HG03469 (cell line): ENCODE measurements around the gene LRRC3.

Experiments used
- ATAC-seq: cut with Tn5 transposase; IDR thresholded peaks from one replicate; pipeline ENCODE4 v1.9.1; 2021; ENCODE audit warnings: mild to moderate bottlenecking, moderate library complexity, moderate number of reproducible peaks; ENCODE audit not compliant: unreplicated experiment

LRRC3 gene

DNA sequence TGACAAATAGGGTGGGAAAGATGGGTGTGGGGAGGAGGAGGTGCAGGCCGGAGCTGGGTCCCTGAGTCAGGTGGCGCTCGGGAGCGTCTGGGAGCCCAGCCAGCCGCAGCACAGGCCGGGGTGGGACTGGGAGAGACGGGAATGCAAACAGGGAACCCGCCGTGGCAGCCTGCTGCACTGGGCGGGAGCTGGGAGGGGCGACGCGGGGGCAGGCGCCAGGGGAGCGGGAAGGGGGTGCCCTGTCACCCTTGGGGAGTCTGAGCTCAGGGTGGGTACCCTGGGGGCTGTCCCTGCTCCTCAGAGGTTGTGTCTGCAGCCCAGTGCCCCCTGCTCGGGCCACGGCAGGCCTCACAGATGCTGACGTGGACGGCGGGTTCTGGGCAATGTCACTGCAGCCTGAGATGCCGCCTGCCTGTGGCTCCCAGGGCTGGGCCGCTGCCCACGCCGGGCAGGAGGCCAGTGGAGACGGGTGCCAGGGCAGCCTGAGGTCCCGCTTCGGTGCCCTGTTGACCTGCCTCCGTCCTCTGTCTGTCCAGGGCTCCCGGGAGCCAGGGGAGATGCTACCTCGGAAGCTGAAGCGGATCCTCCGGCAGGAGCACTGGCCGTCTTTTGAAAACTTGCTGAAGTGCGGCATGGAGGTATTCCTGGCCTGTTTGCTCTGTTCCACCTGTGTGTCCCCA is 16.6 kb upstream of the LRRC3 start:
- no peak for ATAC-seq

DNA sequence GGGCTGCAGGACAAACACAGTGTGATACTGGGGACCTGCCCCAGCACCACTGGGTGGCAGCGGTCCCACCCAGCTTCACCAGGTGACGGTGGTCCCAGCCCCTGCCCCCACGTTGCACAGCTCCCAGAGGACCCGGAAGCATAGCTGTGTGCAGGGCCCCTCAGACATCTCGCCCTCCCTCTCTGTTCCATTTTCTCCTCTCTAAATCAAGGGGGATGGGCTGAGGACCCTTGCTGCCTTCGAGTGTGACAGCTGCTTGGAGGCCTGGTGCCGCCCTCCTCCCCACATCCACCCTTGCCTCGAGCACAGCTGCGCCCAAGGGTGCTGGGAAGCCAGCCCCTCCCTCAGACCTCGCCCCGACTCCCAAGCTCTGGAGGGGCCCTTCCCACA is 16.1 kb upstream of the LRRC3 start:
- no peak for ATAC-seq

DNA sequence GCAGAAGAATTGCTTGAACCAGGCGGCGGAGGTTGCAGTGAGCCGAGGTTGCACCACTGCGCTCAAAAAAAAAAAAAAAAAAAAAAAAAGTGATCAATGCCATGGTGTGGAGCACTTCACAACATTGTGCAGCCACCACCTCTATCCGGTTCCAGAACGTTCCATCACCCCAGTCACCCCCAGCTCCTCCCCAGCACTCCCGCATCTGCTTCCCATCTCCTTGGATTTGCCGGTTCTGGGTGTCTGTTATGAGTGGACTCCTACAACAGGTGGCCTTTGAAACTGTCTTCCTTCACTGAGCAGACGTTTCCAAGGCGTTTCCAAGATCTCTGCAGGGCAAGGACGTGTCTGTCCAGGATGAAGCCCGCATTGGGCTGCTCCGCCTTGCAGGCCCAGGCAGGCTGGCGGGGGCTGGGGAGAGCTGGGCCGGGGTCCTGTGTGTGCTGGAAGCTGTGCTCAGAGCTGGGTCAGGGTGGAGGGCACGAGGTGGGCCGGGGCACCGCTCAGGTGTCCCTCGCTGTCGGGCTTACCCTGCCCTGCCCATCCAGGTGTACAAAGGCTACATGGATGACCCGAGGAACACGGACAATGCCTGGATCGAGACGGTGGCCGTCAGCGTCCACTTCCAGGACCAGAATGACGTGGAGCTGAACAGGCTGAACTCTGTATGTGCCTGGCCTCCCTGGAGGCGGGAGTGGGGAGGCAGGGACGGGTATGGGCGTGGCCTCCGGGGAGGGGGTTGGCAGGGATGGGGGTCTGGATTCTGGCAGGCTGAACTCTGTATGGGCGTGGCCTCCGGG is 14.9 kb upstream of the LRRC3 start:
- ATAC-seq, result no peak

DNA sequence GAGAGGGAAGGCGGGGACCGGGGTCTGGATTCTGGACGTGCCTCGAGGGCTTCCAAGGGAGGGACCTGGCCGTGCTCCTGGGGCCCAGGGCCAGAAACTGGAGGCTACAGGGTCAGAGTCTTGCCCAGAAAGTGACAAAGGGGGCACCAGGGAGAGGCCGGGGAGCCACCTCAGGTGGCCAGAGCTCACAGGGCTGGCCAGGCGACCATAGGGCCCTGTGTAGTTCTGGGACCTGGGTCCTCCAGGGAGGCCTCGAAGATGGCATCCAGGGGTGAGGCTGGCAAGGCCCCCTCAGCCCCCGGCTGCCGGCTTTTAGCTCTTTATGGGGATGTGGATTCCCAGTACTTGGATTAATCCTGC is 14.3 kb upstream of the LRRC3 start:
- no peak for ATAC-seq

DNA sequence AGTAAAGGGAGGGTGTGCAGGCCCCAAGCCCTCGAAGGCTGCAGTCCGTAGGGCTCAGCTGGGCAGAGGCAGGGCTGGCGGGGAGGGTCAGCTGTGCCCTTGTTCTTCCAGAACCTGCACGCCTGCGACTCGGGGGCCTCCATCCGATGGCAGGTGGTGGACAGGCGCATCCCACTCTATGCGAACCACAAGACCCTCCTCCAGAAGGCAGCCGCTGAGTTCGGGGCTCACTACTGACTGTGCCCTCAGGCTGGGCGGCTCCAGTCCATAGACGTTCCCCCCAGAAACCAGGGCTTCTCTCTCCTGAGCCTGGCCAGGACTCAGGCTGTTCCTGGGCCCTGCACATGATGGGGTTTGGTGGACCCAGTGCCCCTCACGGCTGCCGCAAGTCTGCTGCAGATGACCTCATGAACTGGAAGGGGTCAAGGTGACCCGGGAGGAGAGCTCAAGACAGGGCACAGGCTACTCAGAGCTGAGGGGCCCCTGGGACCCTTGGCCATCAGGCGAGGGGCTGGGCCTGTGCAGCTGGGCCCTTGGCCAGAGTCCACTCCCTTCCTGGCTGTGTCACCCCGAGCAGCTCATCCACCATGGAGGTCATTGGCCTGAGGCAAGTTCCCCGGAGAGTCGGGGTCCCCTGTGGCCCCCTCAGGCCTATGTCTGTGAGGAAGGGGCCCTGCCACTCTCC is 13.6 kb upstream of the LRRC3 start:
- no peak for ATAC-seq

DNA sequence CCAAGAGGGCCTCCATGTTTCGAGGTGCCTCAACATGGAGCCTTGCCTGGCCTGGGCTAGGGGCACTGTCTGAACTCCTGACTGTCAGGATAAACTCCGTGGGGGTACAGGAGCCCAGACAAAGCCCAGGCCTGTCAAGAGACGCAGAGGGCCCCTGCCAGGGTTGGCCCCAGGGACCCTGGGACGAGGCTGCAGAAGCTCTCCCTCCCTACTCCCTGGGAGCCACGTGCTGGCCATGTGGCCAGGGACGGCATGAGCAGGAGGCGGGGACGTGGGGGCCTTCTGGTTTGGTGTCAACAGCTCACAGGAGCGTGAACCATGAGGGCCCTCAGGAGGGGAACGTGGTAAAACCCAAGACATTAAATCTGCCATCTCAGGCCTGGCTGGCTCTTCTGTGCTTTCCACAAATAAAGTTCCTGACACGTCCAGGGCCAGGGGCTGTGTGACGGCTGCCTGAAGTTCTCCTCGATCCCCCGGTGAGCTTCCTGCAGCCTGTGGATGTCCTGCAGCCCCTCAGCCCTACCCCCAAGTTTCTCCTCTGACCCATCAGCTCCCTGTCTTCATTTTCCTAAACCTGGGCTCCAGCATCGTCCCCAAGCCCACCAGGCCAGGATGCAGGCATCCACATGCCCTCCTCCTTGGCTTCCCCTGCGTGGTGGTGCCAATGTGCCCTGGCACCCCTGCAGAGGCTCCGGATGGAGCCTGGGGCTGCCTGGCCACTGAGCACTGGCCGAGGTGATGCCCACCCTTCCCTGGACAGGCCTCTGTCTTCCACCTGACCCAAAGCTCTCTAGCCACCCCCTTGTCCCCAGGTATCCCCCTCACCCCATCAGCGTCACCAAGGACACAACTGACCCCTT is 12.8 kb upstream of the LRRC3 start:
- ATAC-seq, result no peak

DNA sequence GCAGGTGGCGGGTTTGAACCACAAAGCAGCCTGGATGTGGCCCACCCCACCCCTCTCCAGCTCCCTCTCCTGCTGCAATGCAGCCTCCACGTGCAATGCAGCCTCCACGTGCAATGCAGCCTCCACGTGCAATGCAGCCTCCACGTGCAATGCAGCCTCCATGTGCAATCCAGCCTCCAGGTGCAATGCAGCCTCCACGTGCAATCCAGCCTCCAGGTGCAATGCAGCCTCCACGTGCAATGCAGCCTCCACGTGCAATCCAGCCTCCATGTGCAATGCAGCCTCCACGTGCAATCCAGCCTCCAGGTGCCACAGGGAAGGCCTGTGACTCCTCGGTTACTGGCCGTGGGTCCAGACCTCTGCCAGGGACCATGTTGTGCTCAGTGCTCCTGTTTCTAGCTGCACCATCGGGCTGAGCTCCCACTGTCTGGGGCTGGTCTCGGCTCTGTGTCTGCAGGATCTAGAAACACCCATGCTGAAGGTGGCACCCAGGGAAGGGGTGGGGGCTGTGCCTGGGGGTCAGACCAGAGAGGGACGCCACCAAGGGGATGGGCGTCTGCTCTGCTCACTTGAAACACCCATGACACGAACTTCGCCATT is 11.9 kb upstream of the LRRC3 start:
- no peak for ATAC-seq

DNA sequence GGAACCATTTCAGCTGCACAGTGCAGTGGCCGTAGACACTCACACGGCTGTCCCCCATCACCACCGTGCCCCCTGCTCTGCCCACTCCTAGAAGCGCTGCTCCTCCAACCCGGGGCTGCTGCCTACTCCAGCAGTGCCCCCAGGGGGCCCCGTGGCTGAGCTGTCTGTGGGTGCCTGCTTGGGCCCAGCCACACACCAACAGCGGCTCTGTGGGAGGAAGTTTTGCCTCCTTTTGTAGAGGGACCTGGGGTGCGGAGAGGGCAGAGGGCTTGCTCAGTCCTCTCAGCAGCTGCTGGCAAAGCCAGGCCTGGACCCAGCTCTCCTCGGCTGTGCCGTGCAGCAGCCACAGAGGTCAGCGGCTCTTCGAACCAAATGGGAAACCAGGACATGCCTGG is 11.4 kb upstream of the LRRC3 start:
- no peak for ATAC-seq

DNA sequence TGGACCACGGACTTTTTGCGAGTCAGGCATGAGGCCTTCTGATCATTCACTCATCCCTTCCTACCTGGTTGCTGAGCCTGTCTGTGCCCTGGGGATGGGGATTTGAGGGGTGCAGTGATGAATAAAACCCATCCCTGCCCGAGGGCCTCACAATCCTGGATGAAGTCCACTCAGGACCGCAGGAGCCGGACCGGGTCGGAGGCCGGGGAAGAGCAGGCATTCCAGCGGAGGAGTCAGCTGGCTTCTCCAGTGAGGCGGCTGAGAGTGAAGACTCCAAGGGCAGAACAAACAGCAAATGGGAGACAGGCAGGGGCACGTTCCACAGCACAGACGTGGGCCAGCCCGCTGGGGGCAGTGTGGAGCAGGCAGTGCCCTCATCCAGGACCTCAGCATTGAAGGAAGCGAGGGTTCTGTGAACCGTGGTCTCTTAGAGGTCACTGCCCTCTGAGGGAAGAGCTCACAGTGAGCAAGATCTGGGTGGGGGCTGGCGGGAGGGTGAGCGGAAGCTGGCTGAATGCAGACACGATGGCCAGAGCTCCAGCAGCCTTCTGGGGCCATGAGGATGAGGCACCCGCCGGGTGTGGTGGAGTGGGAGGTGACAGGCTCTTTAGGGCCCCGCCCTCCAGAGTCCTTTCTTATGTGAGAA is 10.9 kb upstream of the LRRC3 start:
- ATAC-seq, result no peak

DNA sequence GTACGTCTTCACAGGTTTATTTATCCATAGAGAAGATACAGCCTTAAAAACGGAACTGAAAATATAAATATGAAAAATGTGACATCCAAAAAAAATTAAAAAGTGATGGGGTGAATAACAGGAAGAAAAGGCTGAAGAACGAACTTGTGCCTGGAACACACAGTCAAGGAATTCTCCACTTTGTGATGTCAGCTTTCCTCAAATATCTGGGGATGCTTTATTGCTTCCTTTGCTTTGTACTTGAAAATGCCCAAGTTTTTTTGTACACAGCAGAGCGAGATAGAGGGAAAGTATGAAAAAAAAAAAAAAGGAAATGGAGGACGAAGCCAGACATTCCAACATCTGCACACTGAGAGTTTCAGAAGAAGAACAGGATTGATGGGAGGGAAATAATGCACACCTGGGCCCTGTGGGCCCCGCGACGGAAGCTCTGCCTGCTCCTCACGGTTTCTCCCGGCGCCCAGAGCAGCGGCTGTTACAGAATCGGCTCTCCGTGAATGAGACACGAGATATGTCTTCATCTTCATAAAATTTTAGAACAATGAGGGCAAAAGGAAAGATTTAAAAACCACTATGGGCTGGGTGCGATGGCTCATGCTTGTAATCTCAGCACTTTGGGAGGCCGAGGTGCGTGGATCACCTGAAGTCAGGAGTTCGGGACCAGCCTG is 10.0 kb upstream of the LRRC3 start:
- ATAC-seq, result no peak

DNA sequence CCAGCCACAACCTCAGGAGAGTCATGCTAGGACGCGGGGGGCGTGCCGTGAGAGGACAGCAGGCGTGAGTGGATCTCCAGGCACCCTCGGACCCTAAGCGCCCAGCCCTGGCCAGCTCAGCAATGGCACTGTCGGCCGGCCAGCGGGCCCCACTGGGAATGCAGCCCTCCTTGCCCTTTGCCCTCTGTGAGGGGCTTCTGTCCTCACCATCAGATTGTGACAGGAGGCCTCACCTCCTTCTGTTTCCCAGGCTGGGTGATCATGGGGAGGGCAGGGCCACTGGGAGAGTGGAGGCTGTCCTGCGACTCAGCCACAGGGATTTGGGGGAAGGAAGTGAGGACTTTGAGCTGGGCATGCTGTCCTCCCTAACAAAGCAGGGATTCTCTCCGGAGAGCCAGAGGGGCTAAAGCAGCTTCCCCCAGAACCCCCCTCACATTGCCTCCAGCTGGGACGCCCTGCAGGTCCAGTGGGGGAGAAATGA is 6.6 kb upstream of the LRRC3 start:
- no peak for ATAC-seq

DNA sequence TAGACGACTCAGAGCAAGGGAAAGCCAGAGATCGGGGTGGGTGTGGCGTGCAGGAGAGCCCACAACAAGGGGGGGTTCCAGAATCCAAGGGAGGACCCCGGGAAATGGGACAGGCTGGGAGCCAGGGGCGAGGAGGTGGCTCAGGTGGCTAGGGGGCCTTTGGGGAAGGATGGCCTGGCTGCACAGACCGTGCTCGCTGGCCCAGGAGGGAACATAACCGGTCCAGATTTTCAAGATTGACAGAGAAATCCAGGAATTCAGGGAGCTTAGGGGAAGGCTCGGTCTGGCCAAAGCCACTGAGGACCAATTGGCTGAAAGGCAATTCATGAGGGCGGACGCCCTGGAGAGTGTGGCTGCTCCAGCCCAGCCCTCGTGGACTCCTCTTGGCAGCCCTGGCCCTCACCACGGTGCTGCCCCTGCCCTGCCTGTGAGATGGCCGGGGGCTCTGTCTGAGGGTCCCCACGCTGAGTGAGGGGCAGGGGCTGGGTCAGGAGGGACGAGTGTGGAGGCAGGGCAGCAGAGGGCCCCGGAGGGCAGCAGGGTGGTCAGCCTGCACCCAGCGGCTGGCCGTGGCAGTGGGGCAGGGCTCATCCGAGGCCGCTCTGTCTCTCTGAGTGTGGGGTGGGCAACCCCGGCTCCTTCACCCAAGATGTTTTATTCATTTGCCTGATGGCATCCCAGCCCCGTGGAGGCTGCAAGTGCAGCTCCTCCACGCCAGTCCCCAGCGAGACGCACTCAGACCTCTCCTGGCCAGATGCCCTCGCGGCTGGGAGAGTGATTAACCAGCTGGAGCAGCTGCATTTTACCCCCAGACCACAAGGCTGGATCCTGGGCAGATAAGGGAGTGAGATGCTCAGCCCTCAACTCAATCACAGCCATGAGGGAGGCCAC is 5.6 kb upstream of the LRRC3 start:
- no peak for ATAC-seq

DNA sequence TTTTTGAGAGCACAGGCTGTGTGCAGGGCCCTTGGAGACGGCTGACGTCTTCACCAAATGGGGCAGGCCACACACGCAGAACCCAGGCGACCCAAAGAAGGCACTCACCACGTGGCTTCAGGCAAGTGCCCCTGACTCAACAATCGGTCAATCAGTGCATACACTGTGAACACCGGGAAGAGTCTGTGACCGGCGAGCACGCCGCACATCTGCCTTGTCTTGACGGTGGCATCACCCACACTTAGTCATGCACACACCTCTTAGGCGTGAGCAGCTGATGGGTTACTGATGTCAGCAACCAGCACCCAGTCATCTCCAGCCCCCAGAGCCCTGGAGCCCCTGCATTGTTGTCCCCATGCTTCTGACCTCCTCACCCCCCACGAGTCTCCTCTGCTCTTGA is 4.9 kb upstream of the LRRC3 start:
- ATAC-seq, result no peak

DNA sequence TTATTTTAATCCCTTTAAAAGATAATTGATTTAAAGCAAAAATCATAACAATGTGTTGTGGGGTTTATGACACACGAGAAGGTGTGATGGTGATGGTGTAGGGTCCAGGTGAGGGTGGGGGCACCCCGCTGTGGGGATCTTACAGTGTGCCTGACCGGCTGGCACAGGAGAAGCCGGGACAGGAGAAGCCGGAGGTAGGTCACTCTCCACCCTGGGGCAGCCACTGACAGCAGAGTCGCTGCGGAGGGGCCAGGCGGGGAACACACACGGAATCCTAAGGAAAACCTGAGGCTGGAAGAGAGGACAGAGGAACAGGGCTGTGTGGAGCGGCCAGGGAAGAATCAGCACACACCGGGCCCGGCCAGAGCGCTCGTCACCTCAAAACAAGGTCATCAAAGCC is 4.3 kb upstream of the LRRC3 start:
- ATAC-seq, result no peak

DNA sequence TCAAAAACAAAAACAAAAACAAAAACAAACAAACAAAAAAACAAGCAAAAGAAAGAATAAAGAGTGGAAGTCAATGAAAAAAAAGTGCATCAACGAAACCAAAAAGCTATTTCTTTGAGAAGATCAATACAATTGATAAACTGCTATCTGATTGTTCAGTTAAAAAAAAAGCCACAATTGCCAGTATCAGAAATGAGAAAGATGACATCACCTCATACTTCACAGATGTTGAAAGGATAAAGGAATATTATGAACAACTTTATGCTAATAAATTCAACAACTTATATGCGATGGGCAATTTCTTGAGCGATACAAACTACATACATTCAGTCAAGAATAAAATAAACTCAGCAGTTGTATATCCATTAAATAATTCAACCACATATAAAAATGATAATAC is 2.2 kb upstream of the LRRC3 start:
- ATAC-seq, result no peak

DNA sequence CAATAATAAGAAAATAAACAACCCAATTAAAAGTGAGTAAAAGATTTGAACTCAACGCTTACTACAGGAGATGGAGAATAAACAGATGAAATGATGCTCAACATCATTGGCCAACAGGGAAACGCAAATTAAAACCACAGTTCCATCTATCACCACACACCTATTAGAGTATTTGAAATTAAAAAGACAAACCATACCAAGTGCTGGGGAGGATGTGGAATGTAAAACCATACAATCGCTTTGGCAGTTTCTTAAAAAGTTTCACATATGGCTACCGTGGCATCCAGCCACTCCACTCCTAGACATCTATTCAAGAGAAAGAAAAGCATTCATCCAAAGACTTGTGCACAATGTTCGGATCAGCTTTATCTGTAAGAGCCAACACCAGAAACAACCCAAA is 1.3 kb upstream of the LRRC3 start:
- ATAC-seq, result no peak

DNA sequence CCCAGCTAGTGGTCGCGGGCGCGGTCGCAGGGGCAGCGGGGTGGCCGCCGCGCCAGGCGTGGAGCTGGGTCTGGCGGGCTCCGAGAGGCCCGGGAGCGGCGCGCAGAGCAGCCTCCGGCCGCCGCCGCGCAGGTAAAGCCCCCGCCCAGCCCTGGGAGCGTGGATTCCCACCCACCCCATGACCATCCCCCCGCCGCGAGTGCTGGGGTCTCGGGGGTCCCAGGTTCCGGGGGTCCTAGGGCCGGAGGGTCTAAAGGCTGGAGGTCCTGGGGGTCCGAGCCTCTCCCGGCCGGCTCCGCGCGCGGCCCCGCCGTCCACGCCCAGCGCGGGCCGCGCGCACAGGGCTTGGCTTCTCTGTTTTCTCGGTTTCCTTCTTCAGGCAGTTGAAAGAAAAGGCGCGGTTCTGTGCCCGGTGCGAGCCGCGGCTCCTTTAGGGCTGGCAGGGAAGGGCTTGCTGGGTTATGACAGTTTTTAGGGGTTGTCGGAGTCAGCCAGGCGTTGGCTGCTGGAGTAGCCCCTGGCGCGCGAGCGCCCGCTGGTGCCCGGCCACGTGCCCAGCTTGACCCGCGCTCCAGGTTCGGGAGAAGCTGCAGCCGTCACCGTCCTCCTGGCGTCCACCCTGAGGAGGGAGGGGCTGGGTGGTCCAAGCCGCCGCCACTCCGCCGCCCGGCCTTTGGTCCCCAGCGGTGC is 359 bp downstream of the LRRC3 start:
- no peak for ATAC-seq
